ENCODE results near the gene COL4A2.

COL4A2 gene

GRCh38 chr13:110557610-110558305 is 250.7 kb downstream of the COL4A2 start:
- no peak for DNase-seq (ENCODE audit: low read depth, low spot score)

GRCh38 chr13:110559429-110559943 is 252.4 kb downstream of the COL4A2 start:
- DNase-seq (ENCODE audit: low read depth, low spot score): no peak

- no peak for DNase-seq (ENCODE audit: low read depth, low spot score)
Observed at GRCh38 chr13:110559986-110560385, 252.9 kb downstream of the COL4A2 start.

- no peak for DNase-seq (ENCODE audit: low read depth, low spot score)
Observed at GRCh38 chr13:110560601-110561343, 253.7 kb downstream of the COL4A2 start.

- no peak for DNase-seq (ENCODE audit: low read depth, low spot score)
Observed at GRCh38 chr13:110561344-110562035, 254.4 kb downstream of the COL4A2 start, which contains the start of gene RAB20. Gene RAB20, minus strand, starts transcription at chr13:110561722. Its CDS starts 203 bp downstream, at chr13:110561519.

GRCh38 chr13:110562036-110562597 is 255.0 kb downstream of the COL4A2 start:
- DNase-seq (ENCODE audit: low read depth, low spot score): peak; percentile 33
